A673 (cell line): ENCODE data around the gene MPC1L.

Experiments used
- CTCF ChIP-seq: fragments of 300-800, 200-600 bp; sonication (generic); conservative IDR thresholded peaks from 2 replicates; pipeline ENCODE4 v1.5.1; 2017; ENCODE audit warnings: low read depth, mild to moderate bottlenecking, antibody characterized with exemption, low read length, moderate library complexity, mixed read lengths
- EZH2 ChIP-seq: fragments of 200-600 bp; sonication (generic); IDR thresholded peaks from 2 replicates; pipeline ENCODE4 v1.6.1; 2017; ENCODE audit warnings: borderline replicate concordance, low read depth, mild to moderate bottlenecking, mixed read lengths, antibody characterized with exemption, low read length; ENCODE audit not compliant: poor library complexity, severe bottlenecking

- TF ChIP-seq CTCF = no peak
- no peak for TF ChIP-seq EZH2
Measured at GRCh38 chrX:40653535-40653934, 30.3 kb downstream of the MPC1L start.
